Omental fat pad (tissue), 4 donors: ENCODE measurements around the gene SLC25A53. TPM values are rescaled to one million over a fixed set of nuclear protein-coding genes. Genes with fewer than 3 reads are reported as not detected.

ENCODE experiments used
- total RNA-seq, 4 donors: library from RNA; depleted of rRNA; stranded (reverse); fragments of >200 nt; gene quantifications; one replicate each; pipeline ENCODE4 v1.1.0, GENCODE V29; 2016

The SLC25A53 gene
- total RNA-seq, 4 donors from 2014 or later: 12.9 to 19.9 (median 16.8) TPM

Other genes starting within 250 kb of the SLC25A53 start
- gene TMSB15B, start 194.4 kb downstream of the SLC25A53 start, total RNA-seq: 1 to 10 TPM in 2 of 4 donors, under 1 TPM in 2; 0.46 to 3.9 (median 1.2) TPM
- not detected for gene H2BW1, start 143.3 kb downstream of the SLC25A53 start, total RNA-seq
- not detected for gene H2BW2, start 117.1 kb downstream of the SLC25A53 start, total RNA-seq
- 1 to 10 TPM in 2 of 4 donors, under 1 TPM in 2; 0.60 to 4.9 (median 0.95) TPM for gene TMSB15C, start 80.8 kb downstream of the SLC25A53 start, total RNA-seq
- 1 to 10 TPM in 2 of 4 donors, under 1 TPM in 2; 0.31 to 5.0 (median 1.0) TPM for gene ZCCHC18, start 44.5 kb downstream of the SLC25A53 start, total RNA-seq
- gene FAM199X, start 9.4 kb upstream of the SLC25A53 start, total RNA-seq: 10 to 100 TPM; 24.1 to 52.8 (median 35.9) TPM
- under 1 TPM in 1 of 4 donors, not detected in 3; 0.36 TPM for gene ESX1, start 97.9 kb upstream of the SLC25A53 start, total RNA-seq